Karpas-422 (cell line): ENCODE data around the gene SNX33. TPM values are rescaled to one million over a fixed set of nuclear protein-coding genes. Genes with fewer than 3 reads are reported as not detected.

Experiments used
- DNase-seq: peaks from one replicate; pipeline ENCODE4 v3.0.0-alpha.2; 2015
- H2AFZ ChIP-seq: fragments of 200-600 bp; sonication (generic); 2 replicates; pipeline ENCODE4 v1.6.1; 2014; ENCODE audit warnings: antibody characterized with exemption, low read length, mixed read lengths
- H3K27ac ChIP-seq: fragments of 200-600 bp; sonication (generic); 2 replicates; pipeline ENCODE4 v1.5.1; 2014; ENCODE audit warnings: mild to moderate bottlenecking, low read length, moderate library complexity
- H3K27me3 ChIP-seq: fragments of 200-600 bp; sonication (generic); 2 replicates; pipeline ENCODE4 v1.6.1; 2014; ENCODE audit warnings: low read length, mixed read lengths
- H3K36me3 ChIP-seq: fragments of 200-600 bp; sonication (generic); 2 replicates; pipeline ENCODE4 v1.6.1; 2014; ENCODE audit warnings: low read length, mixed read lengths; ENCODE audit not compliant: insufficient read depth
- H3K4me1 ChIP-seq: fragments of 200-600 bp; sonication (generic); 2 replicates; pipeline ENCODE4 v1.6.1; 2014; ENCODE audit warnings: mild to moderate bottlenecking, low read length, mixed read lengths
- H3K4me2 ChIP-seq: fragments of 200-600 bp; sonication (generic); 2 replicates; pipeline ENCODE4 v1.6.1; 2014; ENCODE audit warnings: low read length, low read depth, mild to moderate bottlenecking; ENCODE audit not compliant: poor library complexity, severe bottlenecking
- H3K4me3 ChIP-seq: fragments of 200-600 bp; sonication (generic); 2 replicates; pipeline ENCODE4 v1.5.1; 2014; ENCODE audit warnings: mild to moderate bottlenecking, antibody characterized with exemption, low read length, mixed read lengths
- H3K79me2 ChIP-seq: fragments of 200-600 bp; sonication (generic); 2 replicates; pipeline ENCODE4 v1.6.1; 2014; ENCODE audit warnings: mild to moderate bottlenecking, low read length, mixed read lengths
- H3K9ac ChIP-seq: fragments of 200-600 bp; sonication (generic); 2 replicates; pipeline ENCODE4 v1.6.0; 2014; ENCODE audit warnings: low read length
- H3K9me2 ChIP-seq: fragments of 200-600 bp; sonication (generic), shearing (Covaris generic); replicated peaks from 2 replicates; pipeline ENCODE4 v1.6.0; 2014; ENCODE audit warnings: mild to moderate bottlenecking, low read length, moderate library complexity; ENCODE audit not compliant: insufficient read depth
- H3K9me3 ChIP-seq: fragments of 300-700, 200-600 bp; sonication (generic); 2 replicates; pipeline ENCODE4 v1.6.1; 2014; ENCODE audit warnings: low read length, mixed read lengths
- H4K20me1 ChIP-seq: fragments of 200-600 bp; sonication (generic); 2 replicates; pipeline ENCODE4 v1.6.1; 2014; ENCODE audit warnings: mild to moderate bottlenecking, antibody characterized with exemption, low read length, low read depth; ENCODE audit not compliant: insufficient read depth
- total RNA-seq: library from RNA; depleted of rRNA; stranded (reverse); fragments of >200 nt; shearing (Covaris generic); gene quantifications from 2 replicates; pipeline ENCODE4 v1.2.3, GENCODE V29; 2014; ENCODE audit warnings: low replicate concordance

The SNX33 gene
- total RNA-seq, 1 experiment from 2014 or later, result not detected

DNA sequence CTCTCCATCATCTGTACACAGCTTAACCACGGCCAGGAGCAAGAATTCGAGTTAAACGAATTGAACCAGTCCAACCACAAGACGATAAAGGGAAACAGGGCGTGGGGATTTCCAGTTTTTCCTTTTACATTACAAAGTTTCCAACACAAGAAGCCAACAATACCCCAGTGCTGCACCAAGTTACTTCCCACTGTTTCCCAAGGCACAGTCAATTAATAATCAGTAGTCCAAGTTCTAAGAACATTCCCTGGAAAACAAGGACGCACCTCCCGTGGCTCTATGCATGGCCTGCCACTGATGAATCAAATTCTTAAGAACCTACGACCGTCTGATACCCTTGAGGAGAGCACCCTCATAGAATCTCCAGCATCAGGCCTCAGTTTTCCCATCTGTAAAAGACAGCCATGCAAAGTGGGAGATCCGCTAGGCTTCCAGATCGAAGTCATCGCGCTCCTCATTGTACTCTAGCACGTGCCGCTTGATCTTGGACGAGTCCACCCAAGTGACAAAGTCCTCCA, 8.5 kb upstream of the SNX33 start:
- no peak for DNase-seq
- Histone ChIP-seq H3K27ac (peak overlapping the region; percentile 67), H3K9me3 (no peaks in the 10 kb centered on the region), H3K36me3 (no peaks in the 10 kb centered on the region), H3K27me3 (no peaks in the 10 kb centered on the region), H3K4me2 (peak overlapping the region; percentile 92), H3K9ac (peak overlapping the region; percentile 94), H3K79me2 (peaks cover 24% of the 10 kb centered on the region), H3K4me1 (peaks cover 38% of the 10 kb centered on the region), H3K4me3 (peak overlapping the region; percentile 92), H3K9me2 (no peaks in the 10 kb centered on the region), H2AFZ (no peak overlapping the region), H4K20me1 (peaks cover 21% of the 10 kb centered on the region)

DNA sequence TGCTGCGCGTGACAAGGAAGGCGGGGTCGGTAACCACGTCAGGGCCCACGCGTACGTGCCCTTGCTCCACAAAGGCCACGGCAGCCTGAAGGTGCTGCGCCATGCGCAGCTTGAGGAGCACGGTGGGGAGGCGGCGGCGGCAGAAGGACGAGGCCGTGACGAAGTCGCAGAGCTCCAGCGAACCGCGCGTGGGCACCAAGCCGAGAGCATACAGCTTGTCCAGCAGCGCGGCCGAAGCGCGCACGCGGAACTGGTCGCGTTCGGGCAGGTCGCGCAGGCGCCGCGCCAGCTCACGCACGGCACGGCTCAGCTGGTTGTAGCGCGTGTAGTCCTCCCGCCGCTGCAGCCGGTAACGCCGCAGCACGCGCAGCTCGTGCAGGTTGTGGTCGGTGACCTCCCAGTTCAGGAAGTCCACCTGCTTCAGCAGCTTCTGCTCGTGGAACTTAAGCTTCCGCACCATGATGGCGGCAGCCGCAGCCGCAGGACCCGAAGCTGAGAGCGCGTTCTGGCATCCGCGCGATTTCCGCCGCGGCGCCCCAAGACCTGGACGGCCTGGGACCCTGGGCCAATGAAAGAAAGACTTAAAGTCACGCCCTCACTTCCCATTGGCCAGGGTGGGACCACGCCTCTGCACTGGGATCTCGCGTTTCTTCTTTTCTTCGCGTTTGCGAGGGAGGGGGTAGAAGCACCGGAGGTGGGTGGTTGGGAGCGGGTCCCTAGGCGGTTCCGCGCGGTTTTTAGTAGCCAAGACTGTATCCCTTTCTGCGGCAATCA, 7.8 kb upstream of the SNX33 start, which contains the start of gene IMP3:
TSS of gene IMP3 (minus strand) at position 516 of the 774 bp plus-strand sequence. CDS start at position 460, 56 bp downstream.
- peaks cover 24% of the 10 kb centered on the region for H3K79me2 ChIP-seq
- H3K9ac ChIP-seq, result peak within 1 kb of the TSS; percentile 94
- peaks cover 21% of the 10 kb centered on the region for H4K20me1 ChIP-seq
- DNase-seq, result peak; percentile 99
- no peaks in the 10 kb centered on the region for H3K36me3 ChIP-seq
- no peaks in the 10 kb centered on the region for H3K9me3 ChIP-seq
- H2AFZ ChIP-seq, result peak within 1 kb of the TSS; percentile 49; the same call in 1 of the 2 replicates
- H3K4me1 ChIP-seq, result peaks cover 35% of the 10 kb centered on the region
- H3K27ac ChIP-seq, result peak within 1 kb of the TSS; percentile 86
- no peaks in the 10 kb centered on the region for H3K9me2 ChIP-seq
- peak within 1 kb of the TSS; percentile 92 for H3K4me2 ChIP-seq
- peak within 1 kb of the TSS; percentile 92 for H3K4me3 ChIP-seq
- no peaks in the 10 kb centered on the region for H3K27me3 ChIP-seq

DNA sequence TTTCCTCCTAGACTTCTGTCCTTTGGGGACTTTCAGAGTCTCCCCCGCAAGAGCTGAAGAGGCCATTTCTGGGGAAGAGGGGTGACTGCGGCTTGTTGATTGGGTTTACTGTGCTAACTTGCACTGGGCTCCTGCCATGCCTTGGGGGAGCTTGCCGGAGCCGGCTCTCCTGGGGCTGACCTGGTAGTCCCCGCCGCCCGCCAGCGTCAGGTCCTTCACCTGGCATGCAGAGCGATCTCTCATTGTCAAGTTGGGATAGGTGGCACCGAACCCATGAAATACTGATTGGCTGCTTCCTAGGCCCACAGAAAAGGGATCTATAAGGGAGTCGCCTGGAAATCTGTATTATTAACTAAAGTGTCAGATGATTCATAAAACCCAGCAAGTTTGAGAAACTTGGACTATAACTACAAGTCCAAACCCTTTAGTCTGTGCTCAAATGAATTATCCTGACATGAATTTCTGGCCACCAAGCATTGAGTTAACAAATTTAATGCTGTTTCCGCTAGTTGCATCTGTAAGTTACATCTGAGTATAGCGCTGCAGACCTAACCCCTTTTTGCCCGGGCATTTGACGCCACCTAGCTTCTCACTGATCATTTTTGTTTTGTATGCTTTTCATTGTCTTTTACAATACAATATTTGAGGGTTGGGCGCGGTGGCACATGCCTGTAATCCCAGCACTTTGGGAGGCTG, 7.1 kb upstream of the SNX33 start:
- no peaks in the 10 kb centered on the region for H3K36me3 ChIP-seq
- H3K9me3 ChIP-seq, result no peaks in the 10 kb centered on the region
- peaks cover 24% of the 10 kb centered on the region for H3K79me2 ChIP-seq
- H3K4me3 ChIP-seq, result peak overlapping the region; percentile 92
- H3K27ac ChIP-seq, result peak overlapping the region; percentile 86
- peaks cover 21% of the 10 kb centered on the region for H4K20me1 ChIP-seq
- H3K4me2 ChIP-seq, result peak overlapping the region; percentile 92
- H3K4me1 ChIP-seq, result peaks cover 35% of the 10 kb centered on the region
- H2AFZ ChIP-seq, result peak overlapping the region; percentile 47; the same call in 1 of the 2 replicates
- peak overlapping the region; percentile 94 for H3K9ac ChIP-seq
- H3K9me2 ChIP-seq, result no peaks in the 10 kb centered on the region
- peak; percentile 86 for DNase-seq
- no peaks in the 10 kb centered on the region for H3K27me3 ChIP-seq

DNA sequence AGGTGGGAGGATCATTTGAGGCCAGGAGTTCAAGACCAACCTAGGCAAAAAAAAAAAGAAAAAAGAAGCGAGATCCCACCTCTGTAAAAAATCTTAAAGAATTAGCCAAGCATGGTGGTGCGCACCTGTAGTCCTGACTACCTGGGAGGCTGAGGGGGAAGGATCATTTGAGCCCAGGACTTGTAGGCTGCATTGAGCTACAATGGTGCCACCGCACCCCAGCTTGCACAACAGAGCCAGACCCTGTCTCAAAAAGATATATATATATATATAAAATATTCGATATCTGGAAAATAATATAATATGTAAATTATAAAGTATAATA, 6.6 kb upstream of the SNX33 start:
- H3K4me3 ChIP-seq, result peak overlapping the region; percentile 92
- peak overlapping the region; percentile 94 for H3K9ac ChIP-seq
- H2AFZ ChIP-seq, result no peak overlapping the region

DNA sequence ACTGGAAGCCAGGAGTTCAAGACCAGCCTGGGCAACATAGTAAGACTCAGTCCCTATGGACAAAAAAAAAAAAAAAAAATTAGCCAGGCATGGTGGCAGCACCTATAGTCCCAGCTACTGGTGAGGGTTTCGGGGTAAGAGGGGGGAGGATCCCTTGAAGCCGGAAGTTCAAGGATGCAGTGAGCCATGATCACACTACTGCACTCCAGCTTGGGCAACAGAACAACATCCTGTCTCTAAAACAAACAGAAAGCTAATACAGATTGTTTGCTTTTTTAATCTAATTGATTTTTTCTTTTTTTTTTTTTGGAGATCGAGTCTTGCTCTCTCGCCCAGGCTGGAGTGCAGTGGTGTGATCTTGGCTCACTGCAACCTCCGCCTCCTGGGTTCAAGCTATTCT, 6.1 kb upstream of the SNX33 start:
- Histone ChIP-seq H2AFZ (no peak overlapping the region), H3K79me2 (peaks cover 24% of the 10 kb centered on the region), H4K20me1 (peaks cover 21% of the 10 kb centered on the region), H3K9me2 (no peaks in the 10 kb centered on the region), H3K36me3 (no peaks in the 10 kb centered on the region), H3K4me1 (peaks cover 38% of the 10 kb centered on the region), H3K27ac (no peak overlapping the region), H3K9ac (no peak overlapping the region), H3K9me3 (no peaks in the 10 kb centered on the region), H3K27me3 (no peaks in the 10 kb centered on the region), H3K4me2 (no peak overlapping the region), H3K4me3 (no peak overlapping the region)
- peak; percentile 74 for DNase-seq

More for the DNA sequence above, 6.6 kb upstream of the SNX33 start:
- Histone ChIP-seq H3K36me3 (no peaks in the 10 kb centered on the region), H4K20me1 (peaks cover 21% of the 10 kb centered on the region), H3K27ac (peak overlapping the region; percentile 86), H3K27me3 (no peaks in the 10 kb centered on the region), H3K9me2 (no peaks in the 10 kb centered on the region), H3K9me3 (no peaks in the 10 kb centered on the region), H3K4me2 (peak overlapping the region; percentile 92), H3K79me2 (peaks cover 24% of the 10 kb centered on the region), H3K4me1 (peaks cover 37% of the 10 kb centered on the region)
- peak; percentile 56 for DNase-seq

DNA sequence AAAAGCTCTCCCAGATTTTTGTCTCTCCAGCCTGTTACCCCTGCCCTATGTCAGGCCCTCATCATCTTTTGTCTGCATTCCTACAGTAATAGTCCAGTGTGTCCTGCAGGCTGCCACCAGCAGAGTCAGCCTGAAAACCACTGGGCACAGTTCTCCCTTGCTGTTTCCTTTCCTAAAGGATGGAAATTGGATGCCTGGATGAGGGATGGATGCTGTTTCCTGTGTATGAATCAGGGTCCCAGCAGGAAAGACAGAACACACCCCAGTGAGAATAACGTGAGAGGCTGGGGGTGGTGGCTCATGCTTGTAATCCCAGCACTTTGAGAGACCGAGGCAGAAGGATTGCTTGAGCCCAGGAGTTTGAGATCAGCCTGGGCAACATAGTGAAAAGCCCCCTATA, 3.3 kb upstream of the SNX33 start:
- peaks cover 5% of the 10 kb centered on the region for H3K79me2 ChIP-seq
- no peak overlapping the region for H3K4me2 ChIP-seq
- no peak overlapping the region for H3K4me3 ChIP-seq
- DNase-seq, result no peak
- H3K9me2 ChIP-seq, result no peaks in the 10 kb centered on the region
- H3K36me3 ChIP-seq, result no peaks in the 10 kb centered on the region
- H3K4me1 ChIP-seq, result peaks cover 27% of the 10 kb centered on the region
- H3K9ac ChIP-seq, result no peak overlapping the region
- peaks cover 2% of the 10 kb centered on the region; the same call in 1 of the 2 replicates for H4K20me1 ChIP-seq
- no peak overlapping the region for H2AFZ ChIP-seq
- H3K9me3 ChIP-seq, result no peaks in the 10 kb centered on the region
- no peak overlapping the region for H3K27ac ChIP-seq
- no peaks in the 10 kb centered on the region for H3K27me3 ChIP-seq

DNA sequence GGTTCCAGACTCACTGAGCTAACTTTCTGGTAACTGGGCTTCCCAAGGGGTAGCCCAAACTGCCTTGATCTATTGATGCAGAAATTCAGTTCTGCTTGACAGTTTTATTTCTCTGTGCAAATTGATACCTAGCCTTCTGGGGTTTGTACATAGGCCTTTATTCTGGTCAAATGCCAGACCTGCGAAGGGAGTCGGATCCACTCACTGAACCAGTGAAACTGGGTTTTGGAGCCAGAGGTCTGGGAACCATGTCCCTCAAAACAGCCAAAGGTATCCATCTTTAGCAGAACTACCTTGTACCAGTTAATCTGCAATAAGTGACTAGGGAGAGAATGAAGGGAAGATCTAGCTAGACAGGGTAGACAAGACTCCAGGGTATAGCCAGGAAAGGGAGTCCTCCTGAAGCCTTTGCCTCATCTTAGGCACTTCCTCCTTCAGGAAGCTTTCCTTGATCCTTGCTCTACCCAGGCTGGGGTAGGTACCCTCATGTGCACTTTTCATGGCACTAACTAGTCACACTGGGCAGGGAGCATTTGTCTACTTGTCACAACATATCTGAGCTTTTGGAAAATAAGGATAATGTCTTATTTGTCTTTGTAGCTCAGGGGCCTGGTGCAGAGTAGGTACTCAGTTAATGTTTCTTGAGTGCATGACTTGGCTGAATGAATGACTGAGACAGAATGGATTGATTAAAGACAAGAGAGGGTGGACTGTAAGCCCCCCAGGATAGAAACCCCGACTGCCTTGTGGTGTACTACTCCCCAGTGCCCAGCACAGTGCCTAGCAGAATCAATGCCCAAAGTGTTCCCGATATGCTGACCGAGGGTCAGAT, 1.4 kb upstream of the SNX33 start:
- no peaks in the 10 kb centered on the region for H3K9me3 ChIP-seq
- no peaks in the 10 kb centered on the region for H3K79me2 ChIP-seq
- peaks cover 16% of the 10 kb centered on the region for H3K4me1 ChIP-seq
- no peak overlapping the region for H3K9ac ChIP-seq
- H3K36me3 ChIP-seq, result no peaks in the 10 kb centered on the region
- no peaks in the 10 kb centered on the region for H4K20me1 ChIP-seq
- no peaks in the 10 kb centered on the region for H3K27me3 ChIP-seq
- DNase-seq, result no peak
- H2AFZ ChIP-seq, result no peak overlapping the region
- H3K4me3 ChIP-seq, result no peak overlapping the region
- H3K4me2 ChIP-seq, result no peak overlapping the region
- H3K27ac ChIP-seq, result no peak overlapping the region
- no peaks in the 10 kb centered on the region for H3K9me2 ChIP-seq
